ENCODE results near the gene GSTM5.

GRCh38 chr1:109691759-109692158, 20.3 kb upstream of the GSTM5 start:
- TF ChIP-seq CTCF (IDR thresholded peaks at IDR 0.05; ENCODE audit: low read depth, low read length) (no peak), POLR2A (IDR thresholded peaks at IDR 0.05; ENCODE audit: extremely low read depth, insufficient read length) (no peak), MYC (IDR thresholded peaks at IDR 0.05; ENCODE audit: low read depth, low read length) (no peak)
- TF ChIP-seq, protein P1, sequence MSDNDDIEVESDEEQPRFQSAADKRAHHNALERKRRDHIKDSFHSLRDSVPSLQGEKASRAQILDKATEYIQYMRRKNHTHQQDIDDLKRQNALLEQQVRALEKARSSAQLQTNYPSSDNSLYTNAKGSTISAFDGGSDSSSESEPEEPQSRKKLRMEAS (IDR thresholded peaks at IDR 0.05; ENCODE audit: low read depth, low read length) = no peak
